Stimulated activated CD8-positive, alpha-beta memory T cell treated with anti-CD3 and anti-CD28 coated beads, Interleukin-12 subunit alpha, Interleukin-12 subunit beta, amount 100 ng/mL, for 1 hour (primary cell): ENCODE results near the gene ZFAND2B.
A peak's percentile ranks its signal among the peaks of the same experiment; 100 is the strongest.

Source experiments
- DNase-seq: peaks from one replicate; pipeline ENCODE4 v3.0.0-alpha.2; 2020; ENCODE audit warnings: low read depth

ZFAND2B gene

GRCh38 chr2:219204425-219205164, 2.0 kb upstream of the ZFAND2B start:
- no peak for DNase-seq

DNA sequence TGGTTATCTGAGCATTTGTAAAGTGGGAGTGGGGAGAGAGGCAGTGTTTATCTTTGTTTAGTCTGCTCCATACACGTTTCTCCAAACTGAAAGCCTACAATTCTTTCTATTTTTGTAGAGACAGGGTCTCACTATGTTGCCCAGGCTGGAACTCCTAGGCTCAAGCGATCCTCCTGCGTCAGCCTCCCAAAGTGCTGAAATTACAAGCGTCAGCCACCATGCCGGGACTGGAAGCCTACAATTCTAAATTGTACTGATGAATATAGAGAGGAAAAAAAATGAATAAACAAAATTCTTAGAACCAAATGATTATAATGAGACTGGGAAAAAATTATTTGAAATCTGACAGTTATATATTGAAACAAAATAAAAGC, 1.4 kb upstream of the ZFAND2B start:
- DNase-seq, result no peak

DNA sequence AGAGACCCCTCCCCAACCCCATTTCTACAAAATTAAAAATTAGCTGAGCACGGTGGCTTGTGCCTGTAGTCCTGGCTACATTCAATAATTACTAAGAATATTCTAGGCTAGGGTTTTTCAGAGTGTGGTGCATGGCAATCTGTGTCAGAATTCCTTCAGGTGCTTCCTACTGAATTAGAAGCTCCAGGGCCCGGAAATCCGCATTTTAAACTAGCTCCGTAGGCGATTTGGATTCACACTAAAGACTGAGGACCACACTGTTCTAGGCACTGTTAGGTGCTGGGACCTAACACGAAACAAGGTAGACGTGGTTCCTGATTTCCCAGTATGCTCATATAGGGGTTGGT, 628 bp upstream of the ZFAND2B start:
- DNase-seq, result no peak

DNA sequence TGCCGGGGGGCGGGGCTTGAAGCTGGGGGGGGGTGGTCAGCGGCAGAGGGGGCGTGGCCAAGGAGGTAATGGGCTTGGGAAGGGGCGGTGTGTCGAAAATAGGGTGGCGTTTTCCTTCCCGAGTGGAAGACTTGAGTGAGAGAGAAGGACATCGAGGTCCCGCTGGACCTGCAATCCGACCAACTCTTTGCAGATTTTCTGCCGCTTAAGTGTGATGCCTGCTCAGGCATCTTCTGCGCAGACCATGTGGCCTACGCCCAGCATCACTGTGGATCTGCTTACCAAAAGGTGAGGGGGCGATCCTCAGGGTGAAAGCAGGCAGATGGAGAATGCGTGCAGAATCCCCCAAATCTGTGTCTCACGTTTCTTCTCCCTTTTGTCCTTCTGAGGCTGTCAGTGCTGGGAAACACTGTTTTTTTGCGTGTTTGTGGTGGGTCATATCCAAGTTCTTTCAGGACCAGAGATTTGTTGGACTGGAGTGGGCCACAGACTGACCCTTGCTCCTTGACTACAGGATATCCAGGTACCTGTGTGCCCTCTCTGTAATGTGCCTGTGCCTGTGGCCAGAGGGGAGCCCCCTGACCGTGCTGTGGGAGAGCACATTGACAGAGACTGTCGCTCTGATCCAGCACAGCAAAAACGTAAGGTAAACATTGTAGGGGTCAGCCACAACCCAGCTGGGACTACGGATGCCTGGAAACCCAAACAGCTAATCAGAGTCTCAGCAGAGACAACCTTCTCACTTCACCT, 727 bp downstream of the ZFAND2B start:
- DNase-seq, result no peak

DNA sequence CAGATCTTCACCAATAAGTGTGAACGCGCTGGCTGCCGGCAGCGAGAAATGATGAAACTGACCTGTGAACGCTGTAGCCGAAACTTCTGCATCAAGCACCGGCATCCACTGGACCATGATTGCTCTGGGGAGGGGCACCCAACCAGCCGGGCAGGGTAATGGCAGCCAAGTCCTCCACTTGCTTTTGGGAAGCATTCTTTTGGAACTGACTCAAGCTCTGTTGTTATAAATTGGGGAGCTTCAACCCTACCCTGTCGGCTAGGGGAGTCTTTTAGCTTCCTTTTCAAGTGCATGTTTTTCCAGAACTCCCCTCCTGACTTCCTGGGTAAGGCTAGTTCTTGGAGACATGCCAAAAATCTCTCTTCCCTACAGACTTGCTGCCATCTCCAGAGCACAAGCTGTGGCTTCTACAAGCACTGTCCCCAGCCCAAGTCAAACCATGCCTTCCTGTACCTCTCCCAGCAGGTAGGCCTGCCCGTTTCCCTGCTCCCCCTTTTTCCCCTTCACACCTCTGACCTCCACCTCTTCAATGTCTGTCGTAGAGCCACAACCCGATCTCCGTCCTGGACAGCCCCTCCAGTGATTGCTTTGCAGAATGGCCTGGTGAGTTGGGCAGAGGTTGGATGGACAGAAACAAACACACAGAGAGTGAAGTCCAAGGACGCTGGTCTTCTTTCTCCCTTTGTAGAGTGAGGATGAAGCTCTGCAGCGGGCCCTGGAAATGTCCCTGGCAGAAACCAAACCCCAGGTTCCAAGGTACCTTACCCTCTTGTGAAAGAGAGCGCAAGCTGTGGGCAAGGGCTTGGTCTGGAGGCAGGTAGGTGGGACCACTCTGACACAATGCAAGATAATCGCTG, 1.5 kb downstream of the ZFAND2B start:
- DNase-seq, result no peak

GRCh38 chr2:219209236-219210195, 2.9 kb downstream of the ZFAND2B start:
- DNase-seq, result no peak

- DNase-seq, result no peak
Measured at GRCh38 chr2:219210196-219210885, 3.8 kb downstream of the ZFAND2B start.

- DNase-seq, result no peak
Measured at GRCh38 chr2:219210886-219211362, 4.3 kb downstream of the ZFAND2B start.

GRCh38 chr2:219213026-219213415, 6.4 kb downstream of the ZFAND2B start:
- DNase-seq, result no peak

GRCh38 chr2:219213486-219214071, 7.0 kb downstream of the ZFAND2B start:
- no peak for DNase-seq

- DNase-seq, result no peak
Measured at GRCh38 chr2:219214141-219214540, 7.6 kb downstream of the ZFAND2B start.

DNA sequence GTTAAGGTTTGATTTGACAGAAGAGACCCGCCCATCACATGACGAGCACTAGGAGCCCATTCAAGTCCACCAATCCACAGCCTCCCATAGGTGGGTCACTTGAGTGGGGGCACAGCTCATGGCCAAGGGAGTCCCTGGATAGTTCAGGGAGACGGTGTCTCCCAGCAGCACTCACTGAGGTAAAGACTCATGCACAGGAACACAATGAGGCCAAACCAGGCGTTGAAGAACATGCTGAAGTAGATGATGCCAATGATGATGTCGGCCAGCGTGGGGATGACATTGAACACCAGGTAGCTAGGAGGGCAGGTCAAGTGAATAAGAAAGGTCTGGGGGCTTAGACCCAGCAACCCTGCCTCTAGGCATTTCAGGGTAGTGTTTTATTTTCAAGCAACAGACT, 8.2 kb downstream of the ZFAND2B start:
- DNase-seq, result no peak

GRCh38 chr2:219215871-219216534, 9.4 kb downstream of the ZFAND2B start:
- DNase-seq, result no peak

DNA sequence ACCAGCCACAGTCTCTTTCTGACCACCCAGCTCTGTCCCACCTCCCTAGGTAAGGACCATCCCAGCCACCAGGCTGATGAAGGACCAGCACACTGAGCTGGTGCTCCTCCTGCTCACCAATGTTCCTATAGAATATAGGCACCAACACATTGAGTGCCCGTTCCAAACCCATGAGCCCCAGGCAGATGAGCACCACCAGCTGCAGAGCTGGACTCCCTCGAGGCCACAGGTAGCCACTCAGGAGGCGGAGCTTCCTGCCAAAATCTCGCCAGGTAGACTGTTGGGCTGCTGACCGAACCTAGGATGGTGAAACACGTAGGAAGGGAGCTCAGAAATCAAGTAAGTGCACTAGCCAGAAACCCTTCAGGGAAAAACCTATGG, 9.9 kb downstream of the ZFAND2B start:
- DNase-seq, result no peak

DNA sequence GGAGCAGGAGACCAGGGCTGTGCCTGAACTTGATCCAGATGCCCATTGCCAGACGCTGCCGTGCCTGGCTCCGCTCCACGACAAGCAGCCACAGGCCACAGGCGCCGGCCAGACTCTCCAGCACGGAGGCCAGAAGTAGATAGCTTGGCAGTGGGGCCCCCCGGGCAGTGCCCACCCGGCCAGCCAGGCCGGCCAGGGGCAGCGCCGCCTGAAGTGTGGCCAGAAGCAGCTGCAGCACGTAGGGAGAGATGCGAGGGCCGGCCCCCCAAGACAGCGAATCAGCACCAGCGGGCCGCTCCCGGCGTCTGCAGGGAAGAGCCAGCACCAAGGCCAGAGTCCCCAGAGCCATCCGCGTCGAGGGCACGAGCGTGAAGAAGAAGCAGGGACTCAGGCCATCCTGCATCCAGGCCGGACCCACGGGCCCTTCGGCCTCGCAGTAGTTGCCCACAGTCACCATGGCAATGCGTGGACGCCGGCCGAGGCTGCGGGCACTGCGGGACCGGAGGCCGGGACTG, 11.7 kb downstream of the ZFAND2B start:
- no peak for DNase-seq

DNA sequence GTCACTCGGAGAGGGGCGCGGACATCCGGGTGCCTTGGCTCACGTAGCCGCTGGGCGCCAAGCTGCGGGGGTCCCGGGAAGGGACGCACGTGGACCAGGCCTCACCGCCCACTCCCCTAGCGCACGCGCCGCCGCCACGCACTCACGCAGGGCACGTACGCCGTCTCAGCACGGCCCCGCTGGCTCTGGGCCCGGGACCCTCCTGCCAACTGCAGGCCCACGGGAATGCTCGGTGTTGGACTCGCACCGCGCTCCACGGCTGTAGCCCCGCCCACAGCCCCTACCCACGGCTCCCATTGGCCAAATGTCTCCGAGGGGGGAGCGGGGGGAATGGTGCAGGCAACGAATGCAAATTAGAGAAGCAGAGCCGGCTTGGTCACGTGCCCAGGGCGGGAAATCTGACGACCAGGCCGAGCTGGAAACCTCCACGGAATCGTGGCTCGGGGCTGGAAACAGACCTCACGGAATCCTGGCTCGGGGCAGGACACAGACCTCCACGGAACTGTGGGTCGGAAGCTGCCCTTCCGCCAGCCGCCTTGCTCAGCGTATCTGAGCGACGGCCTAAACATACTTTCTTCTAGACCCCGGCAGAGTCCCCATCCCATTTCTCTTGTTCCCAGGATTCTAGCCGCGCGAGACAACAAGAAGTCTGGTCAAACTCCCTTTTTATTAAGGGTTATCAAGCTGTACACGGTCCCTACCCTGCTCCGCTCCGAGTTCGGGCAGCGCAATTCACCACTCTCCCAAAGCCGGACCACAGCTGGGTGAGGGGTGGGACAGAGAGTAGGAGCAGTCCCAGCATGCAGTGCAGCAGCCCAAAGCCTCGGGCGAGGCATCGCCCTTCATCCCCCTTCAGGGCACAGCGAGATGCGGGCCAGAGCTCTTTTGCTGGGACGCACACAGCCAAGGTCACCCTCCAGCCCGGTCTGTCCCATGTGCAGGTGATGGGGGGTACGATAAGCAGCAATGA, 12.4 kb downstream of the ZFAND2B start, which contains the start of gene ABCB6:
Gene ABCB6, minus strand, starts transcription at position 227 of the 970 bp plus-strand sequence. CDS start 285 bp downstream, outside the sequence.
- peak; percentile 73 for DNase-seq

- DNase-seq, result no peak
Measured at GRCh38 chr2:219219784-219220532, 13.4 kb downstream of the ZFAND2B start.
